OCI-LY1 (cell line): Measurements from ENCODE around the gene HLCS.

ENCODE experiments used
- EZH2 ChIP-seq: fragments of 200-600 bp; sonication (generic), shearing (Covaris generic); IDR thresholded peaks from 2 replicates; pipeline ENCODE4 v1.8.0; 2017; ENCODE audit warnings: borderline replicate concordance, mixed run types, mild to moderate bottlenecking, antibody characterized with exemption, low read length, moderate library complexity, mixed read lengths
- TF ChIP-seq, protein P1 (sequence below): fragments of 200-600 bp; sonication (generic), shearing (Covaris generic); IDR thresholded peaks from 2 replicates; pipeline ENCODE4 v1.5.1; 2017; ENCODE audit warnings: mild to moderate bottlenecking, antibody characterized with exemption, low read length, moderate library complexity, mixed read lengths

DNA sequence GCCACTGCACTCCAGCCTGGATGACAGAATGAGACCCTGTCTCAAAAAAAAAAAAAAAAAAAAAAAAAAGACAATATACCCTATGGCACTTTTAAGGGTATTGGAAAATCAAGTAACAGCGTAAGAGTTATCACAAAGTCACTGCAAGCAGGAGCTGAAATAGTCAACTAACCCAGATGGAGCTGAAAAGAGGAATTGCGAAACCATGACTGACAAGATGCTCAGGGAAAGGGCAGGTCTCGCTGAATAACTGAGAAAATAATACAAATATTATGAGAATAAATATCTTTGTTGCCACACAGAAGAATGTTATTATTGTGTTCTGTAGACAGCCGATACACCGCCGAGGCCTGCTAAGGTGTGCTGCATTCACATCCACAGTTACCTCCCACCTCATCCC, 17.8 kb downstream of the HLCS start:
- TF ChIP-seq, protein P1, sequence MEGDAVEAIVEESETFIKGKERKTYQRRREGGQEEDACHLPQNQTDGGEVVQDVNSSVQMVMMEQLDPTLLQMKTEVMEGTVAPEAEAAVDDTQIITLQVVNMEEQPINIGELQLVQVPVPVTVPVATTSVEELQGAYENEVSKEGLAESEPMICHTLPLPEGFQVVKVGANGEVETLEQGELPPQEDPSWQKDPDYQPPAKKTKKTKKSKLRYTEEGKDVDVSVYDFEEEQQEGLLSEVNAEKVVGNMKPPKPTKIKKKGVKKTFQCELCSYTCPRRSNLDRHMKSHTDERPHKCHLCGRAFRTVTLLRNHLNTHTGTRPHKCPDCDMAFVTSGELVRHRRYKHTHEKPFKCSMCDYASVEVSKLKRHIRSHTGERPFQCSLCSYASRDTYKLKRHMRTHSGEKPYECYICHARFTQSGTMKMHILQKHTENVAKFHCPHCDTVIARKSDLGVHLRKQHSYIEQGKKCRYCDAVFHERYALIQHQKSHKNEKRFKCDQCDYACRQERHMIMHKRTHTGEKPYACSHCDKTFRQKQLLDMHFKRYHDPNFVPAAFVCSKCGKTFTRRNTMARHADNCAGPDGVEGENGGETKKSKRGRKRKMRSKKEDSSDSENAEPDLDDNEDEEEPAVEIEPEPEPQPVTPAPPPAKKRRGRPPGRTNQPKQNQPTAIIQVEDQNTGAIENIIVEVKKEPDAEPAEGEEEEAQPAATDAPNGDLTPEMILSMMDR, result no peak
- no peak for TF ChIP-seq EZH2
